Frontal cortex (tissue), 4 donors: ENCODE measurements around the gene U2AF1L4. TPM values are rescaled to one million over a fixed set of nuclear protein-coding genes. Genes with fewer than 3 reads are reported as not detected.
"Not testable (repeated sequence)": the region's sequence is repeated elsewhere in the genome, so short reads cannot be mapped to it uniquely, and the experiment has no call there.

Source experiments
- DNase-seq, 2 donors: peaks; one replicate each; pipeline ENCODE4 v3.0.0; 2012; ENCODE audit warnings: low spot score in 2 of 2
- FAIRE-seq: peaks from 2 replicates; lab custom pipeline; 2012; peaks lifted over from hg19 to GRCh38; lab: Jason Lieb, UNC
- total RNA-seq: library from RNA; depleted of rRNA; stranded (reverse); fragments of >200 nt; gene quantifications from one replicate; pipeline ENCODE4 v1.2.3, GENCODE V29; 2014
- donor health status: control.
- donor health status: control.
- donor health status: control.

Gene U2AF1L4
- total RNA-seq, 1 donor from 2014 or later = 9.4 TPM

GRCh38 chr19:35782589-35782988 lies 37.4 kb upstream of the U2AF1L4 start:
- DNase-seq (no peak), FAIRE-seq (no peak)

- FAIRE-seq = no peak
- DNase-seq = no peak
Measured at GRCh38 chr19:35781650-35782049, 36.4 kb upstream of the U2AF1L4 start.

GRCh38 chr19:35780717-35781116 lies 35.5 kb upstream of the U2AF1L4 start:
- no peak for FAIRE-seq
- DNase-seq = no peak

- FAIRE-seq (no peak), DNase-seq (no peak)
Measured at GRCh38 chr19:35780058-35780457, 34.8 kb upstream of the U2AF1L4 start.

- FAIRE-seq (no peak), DNase-seq (no peak)
Measured at GRCh38 chr19:35779033-35779432, 33.8 kb upstream of the U2AF1L4 start.

- DNase-seq (no peak), FAIRE-seq (no peak)
Measured at GRCh38 chr19:35777961-35778360, 32.7 kb upstream of the U2AF1L4 start.

- DNase-seq = peak in 1 of 2 donors; percentile 68
- no peak for FAIRE-seq
Measured at GRCh38 chr19:35777086-35777841, 32.0 kb upstream of the U2AF1L4 start.

- peak in 1 of 2 donors; percentile 25 for DNase-seq
Measured at GRCh38 chr19:35776102-35776788, 31.0 kb upstream of the U2AF1L4 start.

GRCh38 chr19:35775298-35776101 lies 30.3 kb upstream of the U2AF1L4 start, which contains the start of gene ARHGAP33:
ARHGAP33 (plus strand) TSS chr19:35775564; CDS start chr19:35775659, 95 bp downstream.
- peak; percentile 98 to 99 for DNase-seq
- peak; percentile 30 for FAIRE-seq

More at GRCh38 chr19:35776102-35776788, 31.0 kb upstream of the U2AF1L4 start:
- FAIRE-seq = no peak

- no peak for DNase-seq
- FAIRE-seq = no peak
Measured at GRCh38 chr19:35775046-35775297, 29.8 kb upstream of the U2AF1L4 start.

- DNase-seq = peak in 1 of 2 donors; percentile 22
- FAIRE-seq = no peak
Measured at GRCh38 chr19:35774274-35775045, 29.2 kb upstream of the U2AF1L4 start.

- FAIRE-seq = no peak
- no peak for DNase-seq
Measured at GRCh38 chr19:35773020-35773806, 28.0 kb upstream of the U2AF1L4 start.

- not testable (repeated sequence) for FAIRE-seq, DNase-seq
Measured at GRCh38 chr19:35772362-35772761, 27.1 kb upstream of the U2AF1L4 start.

GRCh38 chr19:35768082-35768421 lies 22.8 kb upstream of the U2AF1L4 start:
- no peak for FAIRE-seq

GRCh38 chr19:35767288-35768081 lies 22.3 kb upstream of the U2AF1L4 start:
- FAIRE-seq (no peak), DNase-seq (peak in 1 of 2 donors; percentile 17)

More at GRCh38 chr19:35768082-35768421, 22.8 kb upstream of the U2AF1L4 start:
- DNase-seq = peak in 1 of 2 donors; percentile 8

GRCh38 chr19:35766571-35767104 lies 21.4 kb upstream of the U2AF1L4 start:
- DNase-seq = no peak
- no peak for FAIRE-seq

GRCh38 chr19:35764432-35765315 lies 19.5 kb upstream of the U2AF1L4 start:
- no peak for DNase-seq
- FAIRE-seq = no peak
